ENCODE results near the gene FBXL3.
A peak's percentile ranks its signal among the peaks of the same experiment; 100 is the strongest.

DNA sequence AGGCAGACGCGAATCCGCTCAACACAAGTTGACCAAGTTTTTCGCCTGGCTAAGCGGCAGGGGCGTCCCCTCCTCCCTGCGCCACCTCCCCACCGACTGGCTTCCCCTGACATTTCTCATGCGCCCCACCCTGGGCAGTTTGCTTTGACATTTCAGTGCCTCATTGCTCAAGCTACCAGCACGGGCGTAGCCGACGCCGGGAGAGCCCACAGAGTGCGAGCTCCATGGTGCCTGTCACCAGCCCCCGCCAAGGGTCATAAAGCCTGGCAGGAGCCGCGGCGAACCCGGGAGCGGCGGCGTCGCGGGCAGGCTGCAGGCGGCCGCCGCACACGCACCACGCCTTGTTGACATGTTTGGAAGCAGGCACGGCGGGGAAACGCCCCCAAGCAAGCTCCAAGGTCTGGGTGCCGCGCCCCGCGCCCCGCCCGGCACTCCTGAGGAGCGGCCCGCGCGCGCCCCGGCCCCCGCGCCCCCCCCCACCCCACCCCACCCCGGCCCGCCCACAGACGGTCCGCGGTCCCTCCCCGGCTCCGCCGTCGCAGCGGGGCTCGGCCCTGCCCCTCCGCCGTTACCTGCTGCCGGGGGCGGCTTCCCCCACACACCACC, 601 bp downstream of the FBXL3 start:
- TF ChIP-seq POLR2A (IDR thresholded peaks at IDR 0.05) (no peak), POLR2AphosphoS5 (IDR thresholded peaks at IDR 0.05) (peak in 1 of 3 donors; percentile 64), EP300 (IDR thresholded peaks at IDR 0.05) (no peak)
- TF ChIP-seq, protein P1, sequence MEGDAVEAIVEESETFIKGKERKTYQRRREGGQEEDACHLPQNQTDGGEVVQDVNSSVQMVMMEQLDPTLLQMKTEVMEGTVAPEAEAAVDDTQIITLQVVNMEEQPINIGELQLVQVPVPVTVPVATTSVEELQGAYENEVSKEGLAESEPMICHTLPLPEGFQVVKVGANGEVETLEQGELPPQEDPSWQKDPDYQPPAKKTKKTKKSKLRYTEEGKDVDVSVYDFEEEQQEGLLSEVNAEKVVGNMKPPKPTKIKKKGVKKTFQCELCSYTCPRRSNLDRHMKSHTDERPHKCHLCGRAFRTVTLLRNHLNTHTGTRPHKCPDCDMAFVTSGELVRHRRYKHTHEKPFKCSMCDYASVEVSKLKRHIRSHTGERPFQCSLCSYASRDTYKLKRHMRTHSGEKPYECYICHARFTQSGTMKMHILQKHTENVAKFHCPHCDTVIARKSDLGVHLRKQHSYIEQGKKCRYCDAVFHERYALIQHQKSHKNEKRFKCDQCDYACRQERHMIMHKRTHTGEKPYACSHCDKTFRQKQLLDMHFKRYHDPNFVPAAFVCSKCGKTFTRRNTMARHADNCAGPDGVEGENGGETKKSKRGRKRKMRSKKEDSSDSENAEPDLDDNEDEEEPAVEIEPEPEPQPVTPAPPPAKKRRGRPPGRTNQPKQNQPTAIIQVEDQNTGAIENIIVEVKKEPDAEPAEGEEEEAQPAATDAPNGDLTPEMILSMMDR (IDR thresholded peaks at IDR 0.05), result no peak
